ENCODE measurements around the gene SLC9A9.

SLC9A9 gene

DNA sequence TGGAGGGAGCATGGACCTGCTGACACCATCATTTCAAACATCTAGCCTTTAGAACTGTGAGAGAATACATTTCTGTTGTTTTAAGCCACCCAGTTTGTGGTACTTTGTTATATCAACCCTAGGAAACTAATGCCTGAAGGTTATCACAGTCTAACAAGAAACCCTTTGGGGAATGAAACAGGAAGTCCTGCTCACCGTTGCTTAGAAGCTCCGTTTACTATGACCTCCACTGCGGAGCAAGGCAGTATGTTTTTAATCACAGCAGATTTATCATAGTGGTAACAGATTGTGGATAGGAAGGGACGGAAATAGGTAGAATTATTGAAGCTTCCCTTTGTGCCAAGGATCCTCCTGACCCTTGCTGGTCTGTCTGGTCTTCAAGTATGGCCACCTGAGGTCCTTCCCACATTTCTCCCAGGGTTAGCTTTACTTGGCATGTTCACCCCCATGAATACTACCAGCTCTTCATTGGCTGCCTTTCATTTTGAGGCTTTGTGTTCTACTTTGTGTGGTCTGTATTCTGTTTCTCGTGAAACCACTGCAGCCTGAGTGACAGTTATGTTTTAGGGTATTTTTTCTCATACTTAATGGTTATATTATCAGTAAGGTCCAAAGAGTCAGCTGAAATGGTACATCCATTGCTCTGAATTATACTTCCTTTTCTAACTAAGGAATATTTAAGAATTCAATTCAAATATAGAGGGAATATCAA, 527.1 kb downstream of the SLC9A9 start:
- Histone ChIP-seq H3K9ac (ENCODE audit: low read length) (no peak overlapping the region), H3K27me3 (ENCODE audit: control insufficient read depth, insufficient read depth, low read length) (no peaks in the 10 kb centered on the region), H3K4me3 (ENCODE audit: low read length) (no peak overlapping the region), H3K4me1 (ENCODE audit: control insufficient read depth, insufficient read depth, low read length) (no peaks in the 10 kb centered on the region), H3K27ac (ENCODE audit: low read depth, low read length) (no peak overlapping the region), H3K36me3 (ENCODE audit: control insufficient read depth, insufficient read depth, low read length) (no peaks in the 10 kb centered on the region)

DNA sequence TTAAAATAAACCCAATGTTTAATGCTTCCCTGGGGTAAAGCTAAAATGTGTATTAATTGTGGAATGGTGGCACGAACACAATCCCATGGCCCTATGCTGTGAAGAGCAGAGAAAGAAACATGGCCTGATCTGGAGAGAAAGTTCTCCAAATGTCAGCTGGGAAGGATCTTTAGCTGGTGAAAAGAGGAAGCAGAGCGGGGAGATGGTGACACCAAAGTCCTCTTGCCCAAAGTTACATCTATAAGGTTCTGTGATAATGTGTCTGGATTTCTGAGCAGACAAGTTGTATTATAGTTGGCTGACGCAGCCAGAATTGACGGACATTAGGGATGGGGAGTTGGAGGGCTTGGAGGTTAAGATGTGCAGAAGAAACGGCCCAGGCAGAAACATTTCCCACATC, 532.5 kb downstream of the SLC9A9 start:
- H3K36me3 ChIP-seq (ENCODE audit: control insufficient read depth, insufficient read depth, low read length): no peaks in the 10 kb centered on the region
- H3K4me3 ChIP-seq (ENCODE audit: low read length): no peak overlapping the region
- H3K9ac ChIP-seq (ENCODE audit: low read length): no peak overlapping the region
- no peak overlapping the region for H3K27ac ChIP-seq (ENCODE audit: low read depth, low read length)
- no peaks in the 10 kb centered on the region for H3K4me1 ChIP-seq (ENCODE audit: control insufficient read depth, insufficient read depth, low read length)
- H3K27me3 ChIP-seq (ENCODE audit: control insufficient read depth, insufficient read depth, low read length): no peaks in the 10 kb centered on the region

DNA sequence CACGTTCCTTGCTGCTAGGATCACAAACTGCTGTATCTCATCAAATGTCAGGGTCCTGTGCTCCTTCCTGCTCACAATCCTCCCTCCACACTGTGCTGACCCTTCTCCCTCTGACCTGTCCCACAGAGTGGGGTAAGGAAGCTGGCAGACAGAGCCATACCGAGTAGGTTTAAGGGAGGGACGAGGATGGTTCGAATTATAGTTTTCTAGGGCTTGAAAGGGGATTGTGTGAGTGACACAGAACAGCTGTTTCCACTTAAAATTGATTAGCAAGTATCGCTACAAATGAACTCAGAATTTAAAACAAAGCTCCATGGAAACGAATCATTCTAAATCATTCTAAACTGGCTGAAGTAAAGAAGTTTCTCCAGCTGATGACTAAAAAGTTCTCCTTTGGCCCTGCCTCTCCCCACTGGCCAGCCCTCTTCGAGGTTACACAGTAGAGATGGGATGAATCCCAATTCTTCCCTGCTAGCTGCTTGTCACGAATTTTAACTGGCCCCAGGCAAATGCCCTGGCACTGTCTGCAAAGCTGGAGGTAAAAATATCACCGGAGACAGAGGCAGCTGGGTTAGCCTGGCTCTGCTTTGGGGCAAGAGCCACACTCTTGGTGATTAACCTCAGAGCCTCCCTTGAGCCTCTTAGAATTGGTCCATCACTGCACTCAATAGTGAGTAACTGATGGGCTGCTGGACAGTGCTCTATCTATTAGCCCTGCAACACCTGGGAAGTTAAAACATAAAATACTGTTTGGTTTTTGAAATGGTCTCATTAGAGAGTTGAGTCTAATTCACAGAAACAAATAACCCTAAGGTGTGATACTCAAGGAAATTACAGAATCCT, 533.8 kb downstream of the SLC9A9 start:
- H3K27me3 ChIP-seq (ENCODE audit: control insufficient read depth, insufficient read depth, low read length): no peaks in the 10 kb centered on the region
- H3K27ac ChIP-seq (ENCODE audit: low read depth, low read length): no peak overlapping the region
- H3K36me3 ChIP-seq (ENCODE audit: control insufficient read depth, insufficient read depth, low read length): no peaks in the 10 kb centered on the region
- no peaks in the 10 kb centered on the region for H3K4me1 ChIP-seq (ENCODE audit: control insufficient read depth, insufficient read depth, low read length)
- H3K9ac ChIP-seq (ENCODE audit: low read length): no peak overlapping the region
- no peak overlapping the region for H3K4me3 ChIP-seq (ENCODE audit: low read length)

DNA sequence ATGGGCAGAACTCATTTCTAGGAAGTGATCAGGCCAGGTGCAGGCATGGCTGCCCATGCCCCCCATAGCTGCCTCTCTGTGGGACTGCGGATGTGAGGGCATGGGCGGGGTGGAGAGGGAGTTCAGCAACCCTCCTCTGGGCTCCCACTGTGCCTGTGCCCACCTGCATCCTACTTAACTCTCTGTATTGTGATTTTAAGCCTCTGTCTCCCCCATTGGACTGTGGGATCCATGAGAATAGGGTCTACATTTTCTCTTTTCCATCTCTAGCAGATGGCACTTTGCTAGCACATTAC, 534.4 kb downstream of the SLC9A9 start:
- Histone ChIP-seq H3K27ac (ENCODE audit: low read depth, low read length) (no peak overlapping the region), H3K9ac (ENCODE audit: low read length) (no peak overlapping the region), H3K4me3 (ENCODE audit: low read length) (no peak overlapping the region)

DNA sequence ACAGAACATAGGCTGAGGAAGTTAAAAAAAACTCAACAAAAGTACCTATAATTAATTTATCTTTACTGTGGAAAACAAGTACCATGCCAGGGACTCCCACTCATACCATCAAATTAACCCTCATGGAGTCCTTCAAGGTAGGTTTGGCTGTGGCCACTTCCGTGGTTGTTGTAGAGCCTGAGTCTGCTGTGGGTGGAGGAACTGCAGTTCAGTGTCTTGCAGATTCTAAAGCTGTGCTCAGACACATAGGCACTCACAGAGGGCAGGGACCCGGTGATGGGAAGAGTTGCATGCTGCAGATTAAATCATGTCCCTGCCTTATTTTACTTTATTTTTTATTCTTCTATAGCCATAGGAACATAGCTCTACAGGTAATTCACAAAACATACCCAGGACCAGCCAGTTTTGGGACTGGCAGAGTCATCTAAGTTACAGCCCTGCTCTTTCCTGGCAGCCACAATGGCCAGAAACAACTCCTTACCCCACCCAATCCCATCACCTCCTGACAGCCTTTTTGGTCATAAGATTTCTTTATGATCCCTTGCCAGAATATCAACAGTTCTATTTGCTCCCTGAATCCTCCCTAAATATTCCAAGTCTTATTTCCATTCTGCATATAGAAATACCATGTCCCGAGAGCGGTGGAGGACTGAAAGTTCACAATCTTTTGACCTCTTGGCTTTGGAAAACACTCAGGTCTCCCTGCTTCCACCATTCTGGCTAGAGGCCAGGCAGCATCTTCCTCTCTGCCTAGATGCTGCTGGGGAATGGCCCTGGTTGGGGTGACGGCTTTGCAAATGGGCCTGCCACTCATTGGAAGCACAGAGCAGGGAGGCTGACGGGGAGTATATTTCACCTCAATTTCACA, 535.0 kb downstream of the SLC9A9 start:
- H3K36me3 ChIP-seq (ENCODE audit: control insufficient read depth, insufficient read depth, low read length): no peaks in the 10 kb centered on the region
- no peak overlapping the region for H3K9ac ChIP-seq (ENCODE audit: low read length)
- no peaks in the 10 kb centered on the region for H3K4me1 ChIP-seq (ENCODE audit: control insufficient read depth, insufficient read depth, low read length)
- no peak overlapping the region for H3K4me3 ChIP-seq (ENCODE audit: low read length)
- H3K27ac ChIP-seq (ENCODE audit: low read depth, low read length): no peak overlapping the region
- H3K27me3 ChIP-seq (ENCODE audit: control insufficient read depth, insufficient read depth, low read length): no peaks in the 10 kb centered on the region

More for the DNA sequence above, 534.4 kb downstream of the SLC9A9 start:
- H3K27me3 ChIP-seq (ENCODE audit: control insufficient read depth, insufficient read depth, low read length): no peaks in the 10 kb centered on the region
- H3K4me1 ChIP-seq (ENCODE audit: control insufficient read depth, insufficient read depth, low read length): no peaks in the 10 kb centered on the region
- H3K36me3 ChIP-seq (ENCODE audit: control insufficient read depth, insufficient read depth, low read length): no peaks in the 10 kb centered on the region

DNA sequence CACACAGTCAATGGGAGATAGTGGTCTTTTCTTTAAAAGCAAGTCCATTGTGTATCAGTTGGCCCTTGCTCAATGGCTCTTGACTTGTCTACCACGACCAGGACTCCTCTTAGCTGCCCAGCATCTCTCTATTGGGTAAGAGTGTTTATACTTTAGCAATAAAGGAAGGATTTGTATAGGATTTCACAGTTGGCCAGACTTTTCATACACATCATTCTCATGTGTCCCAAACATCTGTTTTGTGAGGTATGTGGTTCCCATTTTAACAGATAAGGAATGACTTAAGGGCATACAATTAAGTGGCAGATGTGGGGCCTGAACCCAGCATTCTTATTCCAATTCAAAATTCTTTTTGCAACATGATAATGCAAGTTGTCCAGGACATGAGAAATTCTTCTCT, 537.2 kb downstream of the SLC9A9 start:
- no peaks in the 10 kb centered on the region for H3K4me1 ChIP-seq (ENCODE audit: control insufficient read depth, insufficient read depth, low read length)
- H3K27ac ChIP-seq (ENCODE audit: low read depth, low read length): no peak overlapping the region
- no peak overlapping the region for H3K4me3 ChIP-seq (ENCODE audit: low read length)
- H3K36me3 ChIP-seq (ENCODE audit: control insufficient read depth, insufficient read depth, low read length): no peaks in the 10 kb centered on the region
- no peaks in the 10 kb centered on the region for H3K27me3 ChIP-seq (ENCODE audit: control insufficient read depth, insufficient read depth, low read length)
- no peak overlapping the region for H3K9ac ChIP-seq (ENCODE audit: low read length)

DNA sequence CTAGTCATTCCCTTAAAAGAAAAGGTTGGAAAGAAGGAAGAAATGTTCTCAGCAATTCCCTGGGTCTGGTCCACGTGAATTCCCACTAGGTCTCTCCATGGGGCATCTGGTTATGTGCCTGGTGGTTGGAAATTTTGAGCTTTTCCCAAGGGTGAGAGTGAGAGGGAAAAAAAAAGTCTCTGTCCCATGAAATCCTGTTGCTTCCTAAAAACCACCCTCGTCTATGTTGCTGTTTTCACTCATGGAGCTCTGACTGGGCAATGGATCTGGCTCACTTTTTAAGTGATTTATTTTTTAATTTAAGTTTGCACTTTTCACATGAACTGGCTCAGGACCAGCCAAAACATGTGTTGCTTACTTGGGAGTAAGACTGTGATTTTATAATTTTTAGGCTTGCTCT, 538.6 kb downstream of the SLC9A9 start:
- Histone ChIP-seq H3K36me3 (ENCODE audit: control insufficient read depth, insufficient read depth, low read length) (no peaks in the 10 kb centered on the region), H3K4me1 (ENCODE audit: control insufficient read depth, insufficient read depth, low read length) (no peaks in the 10 kb centered on the region), H3K4me3 (ENCODE audit: low read length) (no peak overlapping the region), H3K27me3 (ENCODE audit: control insufficient read depth, insufficient read depth, low read length) (no peaks in the 10 kb centered on the region), H3K9ac (ENCODE audit: low read length) (no peak overlapping the region), H3K27ac (ENCODE audit: low read depth, low read length) (no peak overlapping the region)

DNA sequence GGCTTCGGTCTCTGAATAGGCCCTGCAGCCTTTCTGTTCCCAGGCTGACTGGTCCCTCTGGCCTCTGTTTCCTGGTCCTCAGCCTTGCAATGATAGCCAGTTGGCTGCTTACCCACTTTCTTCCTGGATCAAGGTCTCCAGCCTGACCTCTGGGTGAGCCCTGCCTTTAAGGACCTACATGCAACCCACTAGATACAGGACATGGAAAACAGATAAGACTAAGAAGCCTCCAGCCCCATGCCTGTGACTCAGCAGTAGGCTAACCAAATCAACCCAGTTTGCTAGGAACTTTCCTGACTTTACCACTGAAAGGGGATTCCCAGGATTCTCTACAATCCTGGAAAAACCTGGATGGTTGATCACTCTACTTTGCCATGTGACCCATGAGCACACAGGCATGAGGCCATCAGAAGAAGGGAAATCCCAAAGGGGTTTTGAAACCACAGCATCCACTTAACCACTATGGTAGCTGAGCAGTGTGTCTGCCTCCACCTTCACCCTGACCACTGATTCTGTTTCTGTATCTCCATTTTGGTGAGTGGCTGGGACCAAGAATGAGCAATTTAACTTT, 540.6 kb downstream of the SLC9A9 start:
- no peaks in the 10 kb centered on the region for H3K36me3 ChIP-seq (ENCODE audit: control insufficient read depth, insufficient read depth, low read length)
- H3K9ac ChIP-seq (ENCODE audit: low read length): no peak overlapping the region
- no peak overlapping the region for H3K4me3 ChIP-seq (ENCODE audit: low read length)
- H3K27ac ChIP-seq (ENCODE audit: low read depth, low read length): no peak overlapping the region
- H3K4me1 ChIP-seq (ENCODE audit: control insufficient read depth, insufficient read depth, low read length): no peaks in the 10 kb centered on the region
- no peaks in the 10 kb centered on the region for H3K27me3 ChIP-seq (ENCODE audit: control insufficient read depth, insufficient read depth, low read length)

DNA sequence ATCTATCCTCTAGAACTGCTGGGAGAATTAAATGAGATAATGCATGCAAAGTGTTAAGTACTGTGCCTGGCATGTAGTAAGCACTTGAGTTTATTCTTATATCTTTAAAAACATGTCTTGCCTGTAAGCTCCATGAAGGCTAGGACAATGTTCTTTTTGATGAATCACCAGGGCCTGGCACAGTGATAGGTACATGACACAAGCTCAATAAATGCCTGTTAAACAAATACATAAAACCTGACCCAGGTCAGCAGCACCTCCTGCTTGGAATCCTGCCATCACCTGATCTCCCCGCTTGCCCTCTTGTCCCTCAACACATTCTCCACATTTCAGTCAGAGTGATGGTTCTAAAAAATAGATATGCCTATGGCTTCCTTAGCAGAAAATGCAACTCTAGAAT, 541.9 kb downstream of the SLC9A9 start:
- Histone ChIP-seq H3K27me3 (ENCODE audit: control insufficient read depth, insufficient read depth, low read length) (no peaks in the 10 kb centered on the region), H3K9ac (ENCODE audit: low read length) (no peak overlapping the region), H3K27ac (ENCODE audit: low read depth, low read length) (no peak overlapping the region), H3K4me3 (ENCODE audit: low read length) (no peak overlapping the region), H3K36me3 (ENCODE audit: control insufficient read depth, insufficient read depth, low read length) (no peaks in the 10 kb centered on the region), H3K4me1 (ENCODE audit: control insufficient read depth, insufficient read depth, low read length) (no peaks in the 10 kb centered on the region)

DNA sequence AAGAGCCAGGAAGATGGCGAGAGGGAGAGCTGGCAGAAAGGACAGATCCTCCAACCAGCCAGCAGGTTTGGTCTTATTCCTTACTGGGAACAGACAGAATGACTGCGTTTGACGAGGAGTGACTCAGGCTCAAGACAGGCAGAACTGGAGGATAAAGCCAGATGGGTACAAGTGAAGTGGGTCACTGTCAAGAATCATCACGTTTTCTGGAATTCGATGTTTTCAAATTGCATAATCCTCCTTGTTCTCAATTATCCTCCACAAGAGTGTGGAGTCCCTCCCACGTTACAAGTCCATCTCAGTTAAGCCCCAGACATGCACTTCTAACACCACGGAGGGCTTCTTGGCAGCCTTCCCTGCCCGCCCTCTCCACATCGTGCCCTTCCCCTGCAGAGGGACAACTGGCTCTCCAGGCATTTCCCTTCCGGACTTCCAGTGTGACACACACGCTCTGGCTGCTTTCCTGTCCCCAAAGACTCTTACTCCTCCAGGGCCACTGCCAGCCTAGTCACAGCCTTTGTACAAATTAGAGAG, 545.6 kb downstream of the SLC9A9 start:
- Histone ChIP-seq H3K4me1 (ENCODE audit: control insufficient read depth, insufficient read depth, low read length) (no peaks in the 10 kb centered on the region), H3K36me3 (ENCODE audit: control insufficient read depth, insufficient read depth, low read length) (no peaks in the 10 kb centered on the region), H3K4me3 (ENCODE audit: low read length) (no peak overlapping the region), H3K27ac (ENCODE audit: low read depth, low read length) (no peak overlapping the region), H3K27me3 (ENCODE audit: control insufficient read depth, insufficient read depth, low read length) (no peaks in the 10 kb centered on the region), H3K9ac (ENCODE audit: low read length) (no peak overlapping the region)

DNA sequence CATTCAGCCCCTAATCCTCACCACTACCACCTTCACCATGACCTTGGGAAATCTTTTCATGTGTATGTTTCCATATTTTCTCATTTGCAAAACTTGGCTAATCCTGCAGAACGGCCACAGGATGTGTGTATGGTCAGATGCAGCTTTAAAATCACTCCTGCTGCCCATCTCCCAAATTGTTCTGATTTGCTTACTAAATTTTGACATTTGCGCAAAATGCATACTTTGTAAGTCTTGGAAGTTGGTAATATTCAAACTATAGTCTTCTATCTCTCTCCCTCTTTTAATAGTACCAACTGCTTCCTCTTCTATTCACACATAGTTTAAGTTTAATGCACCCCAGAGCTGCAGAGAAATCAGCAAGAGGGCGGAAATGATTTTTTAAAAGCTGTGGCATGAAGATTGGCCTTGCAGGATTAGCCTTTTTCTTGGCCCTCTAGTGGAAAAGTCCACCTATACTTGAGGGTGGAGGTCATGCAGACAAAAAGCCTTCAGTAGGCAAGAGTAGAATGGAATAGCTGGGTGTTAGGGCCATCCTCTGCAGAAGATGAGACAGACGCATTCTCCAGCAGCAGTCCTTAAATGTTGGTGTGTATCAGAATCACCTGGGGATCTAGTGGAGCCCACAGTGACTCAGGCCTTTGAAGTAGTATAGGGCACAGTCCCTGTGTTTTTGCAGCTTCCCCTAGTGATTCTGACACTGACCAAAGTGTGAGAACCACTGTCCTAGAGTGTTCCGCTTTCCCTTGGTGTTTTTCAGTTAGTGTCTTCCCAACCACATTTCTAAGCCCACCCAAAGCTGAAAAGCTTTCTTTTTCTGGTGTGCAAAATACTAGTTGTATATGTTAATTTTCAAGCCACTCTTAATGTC, 547.0 kb downstream of the SLC9A9 start:
- no peaks in the 10 kb centered on the region for H3K4me1 ChIP-seq (ENCODE audit: control insufficient read depth, insufficient read depth, low read length)
- H3K27ac ChIP-seq (ENCODE audit: low read depth, low read length): no peak overlapping the region
- no peaks in the 10 kb centered on the region for H3K27me3 ChIP-seq (ENCODE audit: control insufficient read depth, insufficient read depth, low read length)
- no peaks in the 10 kb centered on the region for H3K36me3 ChIP-seq (ENCODE audit: control insufficient read depth, insufficient read depth, low read length)
- H3K9ac ChIP-seq (ENCODE audit: low read length): no peak overlapping the region
- H3K4me3 ChIP-seq (ENCODE audit: low read length): no peak overlapping the region
